T1000 (cell line): Measurements from ENCODE around the gene SNRPN.
"Not testable (repeated sequence)": the region's sequence is repeated elsewhere in the genome, so short reads cannot be mapped to it uniquely, and the experiment has no call there.

ENCODE experiments used
- DNase-seq: peaks from one replicate; lab custom pipeline; 2025; ENCODE audit warnings: mixed read lengths; lab: John Stamatoyannopoulos, UW

The SNRPN gene

GRCh38 chr15:24954783-24955530, at the start of gene SNRPN, which contains the start of gene SNURF:
TSS of gene SNRPN (plus strand) at chr15:24954987. CDS start at chr15:24974454, 19,467 bp downstream.
TSS of gene SNURF (plus strand) at chr15:24954987. CDS start at chr15:24955049, 62 bp downstream.
- DNase-seq, result peak; percentile 43

- DNase-seq, result no peak
Measured at GRCh38 chr15:24916305-24917009, 38.3 kb upstream of the SNRPN start.

- DNase-seq, result no peak
Measured at GRCh38 chr15:24917431-24917830, 37.4 kb upstream of the SNRPN start.

- DNase-seq, result no peak
Measured at GRCh38 chr15:24919446-24919845, 35.3 kb upstream of the SNRPN start.

- not testable (repeated sequence) for DNase-seq
Measured at GRCh38 chr15:24922781-24923180, 32.0 kb upstream of the SNRPN start.

- DNase-seq, result no peak
Measured at GRCh38 chr15:24924153-24924552, 30.6 kb upstream of the SNRPN start.

GRCh38 chr15:24924621-24925020, 30.2 kb upstream of the SNRPN start:
- DNase-seq, result no peak

- not testable (repeated sequence) for DNase-seq
Measured at GRCh38 chr15:24931874-24932732, 22.7 kb upstream of the SNRPN start.

- DNase-seq, result no peak
Measured at GRCh38 chr15:24933716-24934115, 21.1 kb upstream of the SNRPN start.

- not testable (repeated sequence) for DNase-seq
Measured at GRCh38 chr15:24938224-24938623, 16.6 kb upstream of the SNRPN start.

GRCh38 chr15:24940236-24940635, 14.6 kb upstream of the SNRPN start:
- no peak for DNase-seq

- DNase-seq, result no peak
Measured at GRCh38 chr15:24943361-24943760, 11.4 kb upstream of the SNRPN start.

- no peak for DNase-seq
Measured at GRCh38 chr15:24944954-24945353, 9.8 kb upstream of the SNRPN start.

- DNase-seq, result no peak
Measured at GRCh38 chr15:24945711-24946110, 9.1 kb upstream of the SNRPN start.

- no peak for DNase-seq
Measured at GRCh38 chr15:24948495-24948894, 6.3 kb upstream of the SNRPN start.

- DNase-seq, result peak; percentile 10
Measured at GRCh38 chr15:24955531-24955921, 739 bp downstream of the SNRPN start.

GRCh38 chr15:24956111-24956838, 1.5 kb downstream of the SNRPN start:
- peak; percentile 51 for DNase-seq

GRCh38 chr15:24957691-24958090, 2.9 kb downstream of the SNRPN start:
- DNase-seq, result no peak

GRCh38 chr15:24961967-24962366, 7.2 kb downstream of the SNRPN start:
- no peak for DNase-seq

GRCh38 chr15:24962880-24963279, 8.1 kb downstream of the SNRPN start:
- DNase-seq, result no peak

- no peak for DNase-seq
Measured at GRCh38 chr15:24966364-24967103, 11.7 kb downstream of the SNRPN start.
